ENCODE measurements around the gene EML1.

DNA sequence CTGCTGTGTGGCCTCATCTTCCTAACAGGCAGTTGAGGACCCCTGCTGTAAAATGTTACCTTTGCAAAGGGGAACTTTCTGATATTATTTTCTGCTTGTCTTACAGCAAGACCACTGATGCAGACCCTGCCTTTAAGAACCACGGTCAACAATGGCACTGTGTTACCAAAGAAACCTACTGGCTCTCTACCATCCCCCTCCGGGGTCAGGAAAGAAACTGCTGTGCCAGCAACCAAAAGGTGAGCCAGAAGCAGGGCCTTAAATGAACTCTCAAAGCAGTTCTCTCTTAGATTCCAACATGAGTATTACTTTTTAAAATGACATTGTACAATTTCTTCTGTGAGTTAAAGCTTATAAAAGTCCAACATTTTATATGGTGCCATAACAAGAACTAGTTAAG lies 72.2 kb downstream of the EML1 start:
- TF ChIP-seq, protein P1, sequence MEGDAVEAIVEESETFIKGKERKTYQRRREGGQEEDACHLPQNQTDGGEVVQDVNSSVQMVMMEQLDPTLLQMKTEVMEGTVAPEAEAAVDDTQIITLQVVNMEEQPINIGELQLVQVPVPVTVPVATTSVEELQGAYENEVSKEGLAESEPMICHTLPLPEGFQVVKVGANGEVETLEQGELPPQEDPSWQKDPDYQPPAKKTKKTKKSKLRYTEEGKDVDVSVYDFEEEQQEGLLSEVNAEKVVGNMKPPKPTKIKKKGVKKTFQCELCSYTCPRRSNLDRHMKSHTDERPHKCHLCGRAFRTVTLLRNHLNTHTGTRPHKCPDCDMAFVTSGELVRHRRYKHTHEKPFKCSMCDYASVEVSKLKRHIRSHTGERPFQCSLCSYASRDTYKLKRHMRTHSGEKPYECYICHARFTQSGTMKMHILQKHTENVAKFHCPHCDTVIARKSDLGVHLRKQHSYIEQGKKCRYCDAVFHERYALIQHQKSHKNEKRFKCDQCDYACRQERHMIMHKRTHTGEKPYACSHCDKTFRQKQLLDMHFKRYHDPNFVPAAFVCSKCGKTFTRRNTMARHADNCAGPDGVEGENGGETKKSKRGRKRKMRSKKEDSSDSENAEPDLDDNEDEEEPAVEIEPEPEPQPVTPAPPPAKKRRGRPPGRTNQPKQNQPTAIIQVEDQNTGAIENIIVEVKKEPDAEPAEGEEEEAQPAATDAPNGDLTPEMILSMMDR (IDR thresholded peaks at IDR 0.05): no peak
- TF ChIP-seq POLR2A (IDR thresholded peaks at IDR 0.05): no peak

All from body of pancreas (tissue), 4 donors.